BJ (cell line): ENCODE measurements around the gene MAML2. TPM values are rescaled to one million over a fixed set of nuclear protein-coding genes. Genes with fewer than 3 reads are reported as not detected.

Experiments used
- CTCF ChIA-PET: fragments of 350-600 bp; formaldehyde crosslinking; extraction: SDS; loops from one replicate; lab custom pipeline; 2021; ENCODE audit warnings: antibody characterized with exemption, inconsistent platforms; lab: Yijun Ruan, JAX
- POLR2A ChIA-PET: fragments of 300-600 bp; sonication (Branson Sonifier 250); formaldehyde crosslinking; extraction: SDS; loops from one replicate; lab custom pipeline; 2021; ENCODE audit warnings: antibody characterized with exemption; lab: Charles Lee
- DNase-seq: peaks from one replicate; pipeline ENCODE4 v3.0.0-alpha.2; 2011; ENCODE audit warnings: low read depth
- H3K27me3 ChIP-seq: 2 replicates; pipeline ENCODE4 v1.6.0; 2011; ENCODE audit warnings: low read length; ENCODE audit not compliant: control insufficient read depth, insufficient read depth
- H3K36me3 ChIP-seq: 2 replicates; pipeline ENCODE4 v1.5.1; 2011; ENCODE audit warnings: low read length; ENCODE audit not compliant: control insufficient read depth, insufficient read depth
- H3K4me3 ChIP-seq: 2 replicates; pipeline ENCODE4 v1.5.1; 2011; ENCODE audit warnings: low read depth, mild to moderate bottlenecking, control low read depth, low read length
- CTCF ChIP-seq: IDR thresholded peaks from 2 replicates; pipeline ENCODE4 v1.5.1; 2011; ENCODE audit warnings: low read depth, mild to moderate bottlenecking, control low read depth, inconsistent platforms, low read length, moderate library complexity; ENCODE audit not compliant: insufficient read depth
- polyA plus RNA-seq: library from polyadenylated mRNA; depleted of rRNA; stranded (reverse); fragments of >200 nt; gene quantifications from 2 replicates; pipeline ENCODE4 v1.2.3, GENCODE V29; 2011

Gene MAML2
- polyA plus RNA-seq, 1 experiment = 22.0 TPM

GRCh38 chr11:96019281-96019680 is 323.7 kb downstream of the MAML2 start:
- no peaks in the 10 kb centered on the region; the same call in 1 of the 2 replicates for H3K36me3 ChIP-seq

GRCh38 chr11:96017856-96018255 is 325.1 kb downstream of the MAML2 start:
- Histone ChIP-seq H3K27me3 (no peaks in the 10 kb centered on the region), H3K36me3 (no peaks in the 10 kb centered on the region), H3K4me3 (no peak overlapping the region)
- TF ChIP-seq CTCF = no peak
- POLR2A ChIA-PET = no interaction called here
- CTCF ChIA-PET = no interaction called here
- no peak for DNase-seq

More at GRCh38 chr11:96019281-96019680, 323.7 kb downstream of the MAML2 start:
- no peaks in the 10 kb centered on the region for H3K27me3 ChIP-seq
- ChIA-PET CTCF (interaction anchor here (2.0 kb wide), 1 partner anchor 324 kb away, joined by 5 read pairs; the partner anchor contains the start of gene MAML2), POLR2A (no interaction called here)
- no peak for TF ChIP-seq CTCF
- DNase-seq = no peak
- H3K4me3 ChIP-seq = no peak overlapping the region

GRCh38 chr11:96016978-96017502 is 326.0 kb downstream of the MAML2 start:
- POLR2A ChIA-PET = no interaction called here

DNA sequence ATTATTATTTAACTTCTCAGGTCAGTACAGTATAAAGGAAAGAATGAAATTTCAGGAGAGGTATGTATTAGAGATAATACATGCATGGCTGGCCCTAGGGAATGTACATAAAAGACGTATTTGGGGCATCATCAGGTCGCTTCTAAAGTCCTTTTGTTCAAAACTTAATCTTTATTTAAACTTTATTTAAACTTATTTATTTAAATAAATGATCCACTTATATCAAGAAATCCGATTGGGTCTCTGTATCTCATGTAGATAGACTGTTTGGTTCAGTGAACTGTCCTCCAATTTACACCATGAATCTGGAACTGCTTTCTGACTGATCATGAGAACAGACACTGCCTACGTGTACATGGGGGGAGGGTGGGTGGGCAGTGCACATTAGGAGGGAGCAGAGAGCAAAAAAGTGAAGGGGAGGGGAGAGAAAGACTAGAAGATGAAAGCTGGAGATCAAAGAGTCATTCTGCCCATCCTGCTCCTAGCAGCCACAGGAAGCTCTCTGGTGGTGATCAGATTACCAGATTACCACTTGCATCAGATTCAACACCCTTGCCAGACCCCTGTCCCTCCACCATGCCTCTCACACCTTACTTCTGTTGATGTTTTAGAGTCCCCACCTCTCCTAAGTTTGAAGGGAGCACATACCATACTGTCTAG is 327.0 kb downstream of the MAML2 start:
- POLR2A ChIA-PET = no interaction called here
- Histone ChIP-seq H3K4me3 (no peak overlapping the region), H3K36me3 (no peaks in the 10 kb centered on the region), H3K27me3 (no peaks in the 10 kb centered on the region)
- CTCF ChIA-PET = interaction anchor here (1.2 kb wide), 1 partner anchor 36 kb away, joined by 3 read pairs; no protein-coding TSS in a partner anchor
- no peak for DNase-seq
- TF ChIP-seq CTCF = no peak

More at GRCh38 chr11:96016978-96017502, 326.0 kb downstream of the MAML2 start:
- CTCF ChIA-PET = no interaction called here
- Histone ChIP-seq H3K36me3 (no peaks in the 10 kb centered on the region), H3K4me3 (no peak overlapping the region), H3K27me3 (no peaks in the 10 kb centered on the region)
- DNase-seq = no peak
- TF ChIP-seq CTCF = no peak

- POLR2A ChIA-PET = no interaction called here
- TF ChIP-seq CTCF = no peak
- H3K36me3 ChIP-seq = no peaks in the 10 kb centered on the region
- no peak overlapping the region for H3K4me3 ChIP-seq
- CTCF ChIA-PET = interaction anchor here (1.7 kb wide), 1 partner anchor 328 kb away, joined by 10 read pairs; the partner anchor contains the start of gene MAML2
- no peak for DNase-seq
- H3K27me3 ChIP-seq = no peaks in the 10 kb centered on the region
Measured at GRCh38 chr11:96014217-96014616, 328.8 kb downstream of the MAML2 start.
